GM19035 (cell line): Measurements from ENCODE around the gene RGN.
"Not testable (repeated sequence)": the region's sequence is repeated elsewhere in the genome, so short reads cannot be mapped to it uniquely, and the experiment has no call there.

Experiments used
- ATAC-seq: cut with Tn5 transposase; IDR thresholded peaks from one replicate; pipeline ENCODE4 v1.9.1; 2021; ENCODE audit not compliant: unreplicated experiment

RGN gene

GRCh38 chrX:47078129-47079043 lies at the start of gene RGN:
RGN (plus strand) TSS chrX:47078443; CDS start chrX:47081145, 2,702 bp downstream.
- no peak for ATAC-seq

DNA sequence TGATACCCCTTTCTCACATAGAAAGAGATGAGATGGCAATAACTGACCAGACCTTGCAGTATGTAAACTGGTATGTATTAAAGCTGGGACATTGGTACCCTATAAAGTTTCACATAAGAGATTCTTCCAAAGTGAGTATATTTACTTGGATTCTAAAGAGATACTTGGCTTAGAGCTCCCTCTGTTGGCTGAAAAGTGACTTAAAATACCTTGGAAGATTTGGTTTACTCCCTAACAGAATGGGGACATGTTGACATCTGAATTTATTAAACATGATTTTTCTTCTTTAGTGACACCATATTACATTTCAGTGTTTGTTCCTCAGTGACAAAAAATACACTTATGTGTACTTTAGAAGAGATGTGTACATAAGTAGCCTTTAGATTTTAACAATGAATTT lies 47.9 kb upstream of the RGN start:
- ATAC-seq, result no peak

DNA sequence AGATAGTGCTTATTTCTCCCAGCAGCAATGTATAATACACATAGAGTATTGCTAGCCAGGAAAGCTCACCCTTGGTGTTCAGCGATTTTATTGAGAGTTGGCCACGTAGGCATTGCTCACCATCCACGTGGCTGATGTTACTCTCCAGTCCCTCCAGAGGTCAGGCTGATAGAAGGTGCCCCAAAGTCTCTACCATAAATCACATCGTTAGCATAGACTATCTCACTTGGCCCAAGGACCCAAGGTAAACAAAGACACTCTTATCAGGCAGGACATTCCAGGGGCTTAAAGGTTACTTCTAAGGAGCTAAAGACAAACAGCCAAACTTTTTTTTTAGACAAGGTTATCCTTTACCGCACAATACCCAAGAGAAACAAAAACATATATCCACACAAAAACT lies 30.3 kb upstream of the RGN start:
- no peak for ATAC-seq

GRCh38 chrX:47059142-47059874 lies 18.9 kb upstream of the RGN start:
- no peak for ATAC-seq

- no peak for ATAC-seq
These were observed 17.5 kb upstream of the RGN start for GRCh38 chrX:47060708-47061107.

DNA sequence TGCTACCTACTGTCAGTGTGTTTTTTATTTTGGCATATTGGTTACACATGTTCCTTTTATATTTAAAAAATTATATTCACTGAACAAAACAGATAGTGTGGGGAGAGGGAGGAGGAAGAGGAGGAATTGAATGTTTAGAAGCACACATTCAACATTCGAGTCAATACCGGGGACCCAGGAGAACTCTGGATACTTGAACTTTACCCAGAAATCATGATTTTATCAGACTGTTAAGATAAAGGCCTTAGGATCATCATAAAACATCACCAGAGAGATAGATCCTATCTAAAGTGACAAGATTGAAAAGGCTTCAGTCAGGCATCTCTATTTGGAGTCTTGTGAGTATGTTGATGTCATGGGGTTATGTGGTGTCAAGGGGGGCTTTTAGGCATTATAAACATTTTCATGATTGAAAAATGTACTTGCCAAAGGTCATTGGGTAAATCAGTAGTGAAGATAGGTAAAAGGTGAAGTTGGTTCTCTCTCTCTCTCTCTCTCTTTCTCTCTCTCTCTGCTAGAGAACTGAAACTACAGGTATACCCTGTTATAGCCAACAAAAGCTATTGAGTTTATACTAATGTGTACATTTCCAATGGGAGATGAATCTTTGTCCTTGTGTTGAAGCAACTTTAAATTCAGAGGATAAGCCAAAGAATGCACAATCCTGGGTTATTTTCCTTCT lies 16.9 kb upstream of the RGN start:
- ATAC-seq, result no peak

DNA sequence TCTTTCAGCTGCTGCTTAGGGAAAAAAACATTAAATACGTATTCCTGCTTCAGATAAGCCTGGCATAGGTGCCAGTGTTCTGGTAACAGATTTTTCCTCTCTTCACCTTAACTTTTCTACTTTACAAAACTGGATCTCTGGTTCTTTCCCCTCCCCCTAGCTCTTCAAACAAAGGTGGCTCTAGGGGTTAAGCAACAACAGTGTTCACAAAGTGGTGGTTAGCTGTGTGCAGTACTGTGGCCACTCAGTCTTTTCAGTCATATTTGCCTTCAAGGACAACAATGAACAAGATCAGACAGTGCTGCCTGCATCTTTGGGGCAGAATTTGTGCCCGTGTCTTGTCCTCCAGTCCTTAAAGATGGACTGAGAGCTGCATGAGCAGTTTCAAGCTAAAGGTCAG lies 15.1 kb upstream of the RGN start:
- ATAC-seq, result no peak

GRCh38 chrX:47068214-47068613 lies 10.0 kb upstream of the RGN start:
- no peak for ATAC-seq

- no peak for ATAC-seq
These were observed 9.5 kb upstream of the RGN start for GRCh38 chrX:47068720-47069119.

GRCh38 chrX:47080215-47080914 lies 2.1 kb downstream of the RGN start:
- no peak for ATAC-seq

DNA sequence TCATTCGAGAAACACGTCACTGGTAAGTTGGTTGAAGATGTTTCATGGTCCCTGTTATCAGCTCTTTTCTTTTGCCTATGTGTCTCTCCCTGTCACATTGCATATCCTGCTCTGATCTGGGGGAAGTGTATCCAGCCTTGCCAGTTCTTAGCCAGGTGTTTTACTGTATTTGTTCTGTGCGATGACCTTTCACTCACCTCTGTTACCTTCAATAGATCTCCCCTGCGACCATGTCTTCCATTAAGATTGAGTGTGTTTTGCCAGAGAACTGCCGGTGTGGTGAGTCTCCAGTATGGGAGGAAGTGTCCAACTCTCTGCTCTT lies 2.6 kb downstream of the RGN start:
- no peak for ATAC-seq

DNA sequence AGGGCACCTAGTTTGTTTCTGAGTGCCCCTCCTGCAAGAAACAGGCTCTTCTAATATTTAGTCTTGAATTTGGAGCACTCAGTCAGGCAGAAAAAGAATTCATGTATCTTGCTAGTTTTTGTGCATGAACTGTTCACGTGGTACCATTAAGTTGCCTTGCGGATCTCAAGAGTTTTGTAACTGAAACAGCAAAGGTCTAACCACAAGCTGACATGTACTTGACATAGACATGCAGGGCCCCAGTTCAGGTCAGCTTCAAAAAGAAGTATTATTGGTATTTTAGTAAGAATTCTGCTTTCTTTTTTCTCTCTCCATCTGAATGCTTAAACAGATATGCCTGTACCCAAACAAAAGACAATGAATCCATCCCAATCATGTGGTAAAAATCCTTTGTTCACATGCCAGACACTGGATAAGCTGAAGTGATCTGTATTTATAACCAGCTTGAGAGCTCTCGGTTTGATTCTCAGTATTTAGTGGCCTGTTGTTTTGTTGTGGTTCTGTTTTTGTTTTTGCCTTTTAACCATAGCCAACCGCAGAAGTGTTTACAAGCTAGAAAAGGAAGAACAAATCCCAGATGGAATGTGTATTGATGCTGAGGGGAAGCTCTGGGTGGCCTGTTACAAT lies 13.0 kb downstream of the RGN start:
- ATAC-seq, result peak; percentile 68

GRCh38 chrX:47093248-47093647 lies 15.0 kb downstream of the RGN start:
- ATAC-seq, result no peak

DNA sequence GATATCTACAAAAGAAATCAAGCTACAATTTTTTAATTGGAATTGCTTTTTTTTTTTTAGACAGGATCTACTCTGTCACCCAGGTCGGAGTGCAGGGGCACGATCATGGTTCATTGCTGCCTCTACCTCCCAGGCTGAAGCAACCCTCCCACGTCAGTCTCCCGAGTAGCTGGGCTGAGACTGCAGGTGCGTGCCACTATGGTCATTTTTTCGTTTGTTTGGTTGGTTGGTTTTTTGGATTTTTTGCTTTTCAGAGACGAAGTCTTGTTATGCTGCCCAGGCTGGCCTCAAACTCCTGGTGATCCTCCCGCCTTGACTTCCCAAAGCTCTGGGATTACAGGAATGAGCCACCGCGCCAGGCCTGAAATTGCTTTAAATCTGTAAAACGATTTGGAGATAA lies 15.6 kb downstream of the RGN start:
- no peak for ATAC-seq

DNA sequence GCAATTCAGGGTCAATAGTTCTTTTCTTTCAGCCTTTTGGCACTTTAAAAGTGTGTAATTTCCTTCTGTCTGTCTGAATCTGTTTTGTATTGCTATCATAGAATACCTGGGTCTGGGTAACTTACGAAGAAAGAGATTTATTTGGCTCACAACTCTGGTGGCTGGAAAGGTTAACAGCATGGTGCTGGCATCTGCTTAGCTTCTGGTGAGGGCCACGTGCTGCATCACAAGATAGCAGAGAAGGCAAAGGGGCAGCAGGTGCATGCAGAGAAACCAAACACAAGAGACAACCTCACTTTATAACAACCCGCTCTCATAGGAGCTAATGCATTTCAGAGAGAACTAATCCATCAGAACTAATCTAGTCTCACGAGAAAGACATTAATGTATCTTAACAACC lies 18.8 kb downstream of the RGN start:
- ATAC-seq, result no peak

- ATAC-seq, result no peak
These were observed 20.3 kb downstream of the RGN start for GRCh38 chrX:47098338-47099094.

DNA sequence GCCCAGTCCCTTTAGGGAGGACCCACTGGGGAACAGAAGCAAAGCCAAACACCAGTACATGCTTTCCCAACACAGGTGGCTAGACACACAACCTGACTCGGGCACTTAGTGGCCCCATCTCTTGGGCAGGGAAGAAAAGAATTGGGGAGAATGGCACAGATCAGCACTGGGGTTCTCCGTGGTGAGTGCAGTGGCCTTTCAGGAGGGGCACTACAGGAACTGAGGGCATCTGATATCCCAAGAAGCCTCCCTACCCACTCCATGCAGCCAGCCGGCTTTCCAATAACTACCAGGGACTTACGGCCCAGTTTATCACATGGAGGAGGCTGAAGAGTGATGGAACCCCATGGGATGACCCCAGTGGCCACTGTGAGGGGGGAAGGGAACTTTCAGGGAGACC lies 23.0 kb downstream of the RGN start:
- no peak for ATAC-seq

- not testable (repeated sequence) for ATAC-seq
These were observed 32.8 kb downstream of the RGN start for GRCh38 chrX:47110936-47111615.

- no peak for ATAC-seq
These were observed 34.2 kb downstream of the RGN start for GRCh38 chrX:47112316-47112954.
